Measurements from ENCODE around the gene CEP78. TPM values are rescaled to one million over a fixed set of nuclear protein-coding genes. Genes with fewer than 3 reads are reported as not detected.

The CEP78 gene
- total RNA-seq, 4 donors from 2014 or later = 6.8 to 12.9 (median 9.4) TPM

- Histone ChIP-seq H3K4me1 (peaks cover 0 to 5% (median 0%) of the 10 kb centered on the region in 4 donors), H3K27me3 (no peaks in the 10 kb centered on the region), H3K36me3 (peaks cover 0 to 27% (median 7%) of the 10 kb centered on the region in 4 donors), H3K27ac (replicated peaks in 1 of 4) (no peak overlapping the region), H3K9me3 (no peaks in the 10 kb centered on the region), H3K4me3 (no peak overlapping the region)
- no peak for DNase-seq (ENCODE audit: extremely low spot score)
- 88% methylated on average over 6 of the region's 6 CpGs for WGBS
- TF ChIP-seq CTCF (IDR thresholded peaks at IDR 0.05) = no peak
- no peak for TF ChIP-seq POLR2A (IDR thresholded peaks at IDR 0.05; ENCODE audit: low read depth)
- intact Hi-C loops (cut with DNase I) = no loop called here
Observed at GRCh38 chr9:78309066-78309465, 73.2 kb downstream of the CEP78 start.

- Histone ChIP-seq H3K4me3 (no peak overlapping the region), H3K4me1 (peaks cover 0 to 5% (median 0%) of the 10 kb centered on the region in 4 donors), H3K27me3 (no peaks in the 10 kb centered on the region), H3K27ac (replicated peaks in 1 of 4) (no peak overlapping the region), H3K36me3 (peaks cover 0 to 18% (median 5%) of the 10 kb centered on the region in 4 donors), H3K9me3 (no peaks in the 10 kb centered on the region)
- no peak for TF ChIP-seq POLR2A (IDR thresholded peaks at IDR 0.05; ENCODE audit: low read depth)
- no peak for TF ChIP-seq EP300 (IDR thresholded peaks at IDR 0.05)
- TF ChIP-seq CTCF (IDR thresholded peaks at IDR 0.05) = no peak
- no peak for TF ChIP-seq POLR2AphosphoS5 (IDR thresholded peaks at IDR 0.05)
- 96% methylated on average over 4 of the region's 5 CpGs for WGBS
- intact Hi-C loops (cut with DNase I) = no loop called here
- no peak for DNase-seq (ENCODE audit: extremely low spot score)
Observed at GRCh38 chr9:78311075-78311474, 75.2 kb downstream of the CEP78 start.

GRCh38 chr9:78311886-78312524 lies 76.1 kb downstream of the CEP78 start:
- no peak for DNase-seq (ENCODE audit: extremely low spot score)
- WGBS = 74% methylated on average over 9 of the region's 9 CpGs
- Histone ChIP-seq H3K27ac (replicated peaks in 1 of 4) (no peak overlapping the region), H3K36me3 (peaks cover 0 to 23% (median 2%) of the 10 kb centered on the region in 4 donors), H3K4me1 (peaks cover 0 to 5% (median 0%) of the 10 kb centered on the region in 4 donors), H3K9me3 (no peaks in the 10 kb centered on the region), H3K27me3 (no peaks in the 10 kb centered on the region), H3K4me3 (no peak overlapping the region)
- no peak for TF ChIP-seq POLR2A (IDR thresholded peaks at IDR 0.05; ENCODE audit: low read depth)
- TF ChIP-seq CTCF (IDR thresholded peaks at IDR 0.05) = no peak
- no peak for TF ChIP-seq EP300 (IDR thresholded peaks at IDR 0.05)
- TF ChIP-seq POLR2AphosphoS5 (IDR thresholded peaks at IDR 0.05) = no peak
- intact Hi-C loops (cut with DNase I) = no loop called here

- Histone ChIP-seq H3K4me1 (no peaks in the 10 kb centered on the region), H3K27me3 (no peaks in the 10 kb centered on the region), H3K9me3 (no peaks in the 10 kb centered on the region), H3K4me3 (no peak overlapping the region), H3K27ac (replicated peaks in 1 of 4) (no peak overlapping the region), H3K36me3 (peaks cover 0 to 30% (median 2%) of the 10 kb centered on the region in 4 donors)
- no peak for DNase-seq (ENCODE audit: extremely low spot score)
- TF ChIP-seq CTCF (IDR thresholded peaks at IDR 0.05) (no peak), EP300 (IDR thresholded peaks at IDR 0.05) (no peak), POLR2A (IDR thresholded peaks at IDR 0.05; ENCODE audit: low read depth) (no peak), POLR2AphosphoS5 (IDR thresholded peaks at IDR 0.05) (no peak)
- WGBS = 92% methylated on average over 5 of the region's 5 CpGs
- intact Hi-C loops (cut with DNase I) = no loop called here
Observed at GRCh38 chr9:78314550-78314949, 78.7 kb downstream of the CEP78 start.

Measured in esophagus muscularis mucosa (tissue), 4 donors.